Breast epithelium (tissue), 4 donors: ENCODE data around the gene MAP2K5. TPM values are rescaled to one million over a fixed set of nuclear protein-coding genes. Genes with fewer than 3 reads are reported as not detected.

Experiments
- DNase-seq, 2 donors: peaks; one replicate each; pipeline ENCODE4 v3.0.0-alpha.2; 2019; ENCODE audit warnings: low spot score in 2 of 2
- H3K27ac ChIP-seq, 2 donors: fragments of 200-600 bp; sonication (generic) in 1 of 2; one replicate each; pipeline ENCODE4 v1.5.1; 2016 to 2019; ENCODE audit warnings: mild to moderate bottlenecking in 1 of 2
- H3K27me3 ChIP-seq, 2 donors: fragments of 200-600 bp; sonication (generic) in 1 of 2; one replicate each; pipeline versions ENCODE4 v1.5.1 to v1.6.0; 2017 to 2019; ENCODE audit warnings: control low read depth in 1 of 2, mild to moderate bottlenecking in 1 of 2
- H3K36me3 ChIP-seq: fragments of 200-600 bp; one replicate; pipeline ENCODE4 v1.5.1; 2019
- H3K4me1 ChIP-seq, 2 donors: fragments of 200-600 bp; sonication (generic); one replicate each; pipeline ENCODE4 v1.5.1; 2016 to 2019; ENCODE audit warnings: control low read depth in 1 of 2
- H3K4me3 ChIP-seq, 3 donors: fragments of 200-600 bp; sonication (generic); 1 replicate in 2 of 3; 2 replicates in 1 of 3; pipeline ENCODE4 v1.5.1; 2016 to 2019; ENCODE audit warnings: mild to moderate bottlenecking in 3 of 3, moderate library complexity in 2 of 3
- H3K9me3 ChIP-seq, 2 donors: fragments of 200-600 bp; sonication (generic) in 1 of 2; one replicate each; pipeline ENCODE4 v1.5.1; 2016 to 2019; ENCODE audit warnings: control low read depth in 1 of 2
- POLR2A ChIP-seq: fragments of 450-650 bp; IDR thresholded peaks from one replicate; pipeline ENCODE4 v1.6.1; 2016; ENCODE audit warnings: antibody characterized with exemption, mild to moderate bottlenecking, moderate library complexity
- POLR2AphosphoS5 ChIP-seq, 3 donors: sonication (generic); formaldehyde crosslinking; IDR thresholded peaks; one replicate each; pipeline ENCODE4 v1.6.1; 2017; ENCODE audit warnings: antibody characterized with exemption in 3 of 3
- intact Hi-C: fragments of 100-400 bp; cut with DNase I; formaldehyde crosslinking; loops from one replicate; pipeline ENCODE4 v1.15.1; 2023; ENCODE audit warnings: low total_unique reads
- total RNA-seq, 3 donors: library from RNA; depleted of rRNA; stranded (reverse); fragments of >200 nt; gene quantifications; one replicate each; pipeline ENCODE4 v1.1.0, GENCODE V29; 2016
- TF ChIP-seq, protein P1 (sequence below), 3 donors: fragments of 450-650 bp; IDR thresholded peaks; one replicate each; pipeline ENCODE4 v1.5.1; 2016 to 2017; ENCODE audit warnings: antibody characterized with exemption in 3 of 3, mild to moderate bottlenecking in 3 of 3, moderate library complexity in 3 of 3

The MAP2K5 gene
- total RNA-seq, 3 donors from 2014 or later, result 13.8 to 15.1 (median 14.0) TPM

DNA sequence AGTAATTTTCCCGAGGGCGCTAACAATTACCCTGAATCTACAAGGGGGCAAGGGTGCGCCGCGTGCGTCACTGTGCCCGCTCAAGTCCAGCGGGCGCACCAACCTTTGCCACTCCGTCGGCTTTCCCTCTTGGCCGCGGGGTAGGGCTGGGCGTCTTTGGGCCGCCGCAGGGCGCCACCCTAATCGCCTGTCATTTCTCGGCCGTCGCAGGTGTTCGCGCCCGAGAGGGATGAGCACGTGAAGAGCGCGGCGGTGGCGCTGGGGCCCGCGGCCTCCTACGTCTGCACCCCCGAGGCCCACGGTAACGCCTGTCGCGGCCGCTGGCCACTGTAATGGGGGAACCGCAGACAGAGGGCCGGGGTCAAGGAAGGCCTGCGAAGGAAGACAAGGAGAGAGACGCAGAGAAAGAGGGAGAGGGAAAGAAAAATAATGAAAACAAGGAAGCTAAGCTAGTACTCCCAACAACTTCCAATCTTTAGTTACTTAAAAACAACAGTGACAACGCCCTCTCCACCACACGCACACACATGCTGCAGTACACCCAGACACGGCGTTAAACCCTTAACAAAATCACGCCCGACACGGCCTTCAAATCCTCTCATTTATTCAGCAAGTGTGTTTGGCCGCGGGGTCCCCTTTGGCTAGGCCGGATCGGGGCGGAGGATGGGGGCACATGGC is 286.6 kb downstream of the MAP2K5 start:
- Histone ChIP-seq H3K27me3 (peaks cover 30 to 100% of the 10 kb centered on the region in 2 donors), H3K4me1 (peaks cover 7 to 31% of the 10 kb centered on the region in 2 donors), H3K36me3 (no peaks in the 10 kb centered on the region), H3K4me3 (peak overlapping the region in 1 of 3 donors; percentile 50), H3K9me3 (no peaks in the 10 kb centered on the region), H3K27ac (no peak overlapping the region)
- DNase-seq, result no peak
- intact Hi-C loops, result no loop called here
- no peak for TF ChIP-seq POLR2AphosphoS5 (IDR thresholded peaks at IDR 0.05)
- TF ChIP-seq POLR2A, result no peak
- TF ChIP-seq, protein P1, sequence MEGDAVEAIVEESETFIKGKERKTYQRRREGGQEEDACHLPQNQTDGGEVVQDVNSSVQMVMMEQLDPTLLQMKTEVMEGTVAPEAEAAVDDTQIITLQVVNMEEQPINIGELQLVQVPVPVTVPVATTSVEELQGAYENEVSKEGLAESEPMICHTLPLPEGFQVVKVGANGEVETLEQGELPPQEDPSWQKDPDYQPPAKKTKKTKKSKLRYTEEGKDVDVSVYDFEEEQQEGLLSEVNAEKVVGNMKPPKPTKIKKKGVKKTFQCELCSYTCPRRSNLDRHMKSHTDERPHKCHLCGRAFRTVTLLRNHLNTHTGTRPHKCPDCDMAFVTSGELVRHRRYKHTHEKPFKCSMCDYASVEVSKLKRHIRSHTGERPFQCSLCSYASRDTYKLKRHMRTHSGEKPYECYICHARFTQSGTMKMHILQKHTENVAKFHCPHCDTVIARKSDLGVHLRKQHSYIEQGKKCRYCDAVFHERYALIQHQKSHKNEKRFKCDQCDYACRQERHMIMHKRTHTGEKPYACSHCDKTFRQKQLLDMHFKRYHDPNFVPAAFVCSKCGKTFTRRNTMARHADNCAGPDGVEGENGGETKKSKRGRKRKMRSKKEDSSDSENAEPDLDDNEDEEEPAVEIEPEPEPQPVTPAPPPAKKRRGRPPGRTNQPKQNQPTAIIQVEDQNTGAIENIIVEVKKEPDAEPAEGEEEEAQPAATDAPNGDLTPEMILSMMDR (IDR thresholded peaks at IDR 0.05), result no peak

DNA sequence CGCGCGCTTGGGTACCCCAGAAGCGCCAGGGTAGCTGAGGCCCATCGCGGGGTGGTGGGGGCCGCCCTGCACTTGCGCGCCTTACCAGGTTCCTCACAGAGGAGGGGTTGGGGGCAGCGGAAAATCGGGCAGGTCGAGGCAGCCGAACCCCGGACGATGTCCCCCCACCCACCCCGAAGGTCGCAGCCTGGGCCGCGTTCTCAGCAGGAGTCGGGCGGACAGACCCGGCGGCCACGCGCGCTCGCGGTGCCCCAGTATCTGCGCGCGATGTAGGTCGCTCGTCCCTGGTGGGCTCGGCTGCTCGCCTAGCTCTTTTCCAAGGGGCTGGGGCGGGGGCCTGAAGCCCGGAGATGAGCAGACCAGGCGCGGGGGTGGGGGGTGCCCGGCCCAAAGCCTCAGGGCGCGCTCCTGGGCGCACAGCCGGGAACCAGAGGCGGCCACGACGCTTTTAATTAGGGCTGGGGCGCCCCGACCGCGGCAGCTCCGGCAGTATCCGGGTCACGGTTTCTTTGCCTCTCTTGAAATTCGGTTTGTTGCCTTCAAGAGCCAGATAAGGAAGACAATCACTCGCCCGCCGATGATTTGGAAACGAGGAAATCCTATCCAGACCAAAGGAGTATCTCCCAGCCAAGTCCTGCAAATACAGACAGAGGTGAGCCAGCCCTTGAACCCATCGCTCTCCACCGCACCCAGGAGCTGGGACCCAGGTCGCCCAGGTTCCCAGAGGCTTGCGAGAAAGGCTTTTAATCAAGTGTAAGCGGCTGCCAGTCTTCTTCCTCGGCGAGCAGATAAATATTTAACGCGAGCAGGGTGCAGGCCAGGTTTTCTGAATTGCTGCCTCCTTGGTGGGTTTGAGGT is 287.4 kb downstream of the MAP2K5 start:
- no peak for TF ChIP-seq POLR2A
- TF ChIP-seq, protein P1 (IDR thresholded peaks at IDR 0.05), result no peak
- no peak for TF ChIP-seq POLR2AphosphoS5 (IDR thresholded peaks at IDR 0.05)
- no peaks in the 10 kb centered on the region for H3K36me3 ChIP-seq
- DNase-seq, result no peak
- intact Hi-C loops, result loop anchor here (10.0 kb wide), 2 partner anchors 305 to 725 kb away; partner anchors contain the start of gene C15orf61
- no peak overlapping the region for H3K27ac ChIP-seq
- peaks cover 30 to 100% of the 10 kb centered on the region in 2 donors for H3K27me3 ChIP-seq
- no peaks in the 10 kb centered on the region for H3K9me3 ChIP-seq
- H3K4me1 ChIP-seq, result peaks cover 7 to 37% of the 10 kb centered on the region in 2 donors
- H3K4me3 ChIP-seq, result no peak overlapping the region

DNA sequence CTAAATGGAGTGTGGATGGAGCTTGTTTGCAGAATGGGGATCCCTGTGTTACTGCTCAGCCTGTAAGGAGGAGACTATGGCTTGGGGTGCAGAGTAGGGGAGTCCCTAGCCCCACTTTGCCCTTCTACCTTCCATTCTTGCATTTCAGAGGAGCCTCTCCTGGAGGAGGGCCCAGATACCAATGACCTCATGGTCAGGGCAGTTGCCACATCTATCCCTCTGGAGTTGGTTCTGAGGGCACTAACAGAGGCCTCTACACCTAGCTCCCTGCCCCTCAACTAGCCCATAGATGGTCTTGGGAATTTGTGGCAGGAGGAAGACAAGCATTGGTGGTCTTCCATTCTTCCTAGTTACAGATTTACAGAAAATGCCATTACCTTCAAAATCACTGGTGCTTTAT is 288.9 kb downstream of the MAP2K5 start:
- H3K27ac ChIP-seq, result no peak overlapping the region
- TF ChIP-seq POLR2A, result no peak
- TF ChIP-seq, protein P1 (IDR thresholded peaks at IDR 0.05), result no peak
- TF ChIP-seq POLR2AphosphoS5 (IDR thresholded peaks at IDR 0.05), result no peak
- H3K27me3 ChIP-seq, result peaks cover 32 to 98% of the 10 kb centered on the region in 2 donors
- intact Hi-C loops, result loop anchor here (10.0 kb wide), 2 partner anchors 307 to 723 kb away; partner anchors contain the start of gene C15orf61
- no peaks in the 10 kb centered on the region for H3K36me3 ChIP-seq
- no peak overlapping the region for H3K4me3 ChIP-seq
- peaks cover 13 to 28% of the 10 kb centered on the region in 2 donors for H3K4me1 ChIP-seq
- peak in 1 of 2 donors; percentile 2 for DNase-seq
- no peaks in the 10 kb centered on the region for H3K9me3 ChIP-seq

DNA sequence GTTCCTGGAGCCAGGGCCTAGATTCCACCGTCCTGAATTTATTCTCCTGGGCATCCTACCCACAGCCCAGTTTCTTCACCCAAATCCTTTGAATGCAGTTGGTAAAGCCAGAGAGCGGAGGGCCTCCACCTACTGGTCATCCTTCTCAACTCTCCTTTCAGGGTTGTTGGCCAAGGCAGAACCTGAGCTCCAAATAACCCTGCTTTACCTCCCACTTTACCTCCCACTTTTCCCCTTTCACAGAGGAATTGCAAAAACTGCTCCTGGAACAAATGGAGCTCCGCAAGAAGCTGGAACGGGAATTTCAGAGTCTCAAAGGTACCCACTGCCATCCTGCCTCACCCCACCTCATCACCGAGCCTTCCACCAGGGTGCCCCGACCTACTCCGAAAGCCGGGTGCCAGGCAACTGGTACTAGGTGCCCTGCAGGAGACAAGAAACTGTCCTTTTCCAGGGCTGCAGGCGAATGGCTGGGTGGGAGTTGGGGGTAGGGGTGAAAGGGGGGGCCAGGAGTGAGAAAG is 289.6 kb downstream of the MAP2K5 start:
- intact Hi-C loops, result loop anchor here (10.0 kb wide), 2 partner anchors 307 to 723 kb away; partner anchors contain the start of gene C15orf61
- Histone ChIP-seq H3K36me3 (no peaks in the 10 kb centered on the region), H3K9me3 (no peaks in the 10 kb centered on the region), H3K4me1 (peaks cover 13 to 28% of the 10 kb centered on the region in 2 donors), H3K27me3 (peaks cover 30 to 91% of the 10 kb centered on the region in 2 donors), H3K27ac (no peak overlapping the region), H3K4me3 (no peak overlapping the region)
- peak in 1 of 2 donors; percentile 49 for DNase-seq
- TF ChIP-seq POLR2A, result no peak
- TF ChIP-seq, protein P1 (IDR thresholded peaks at IDR 0.05), result no peak
- no peak for TF ChIP-seq POLR2AphosphoS5 (IDR thresholded peaks at IDR 0.05)
